GF-D8 (cell line): ENCODE measurements around the gene ABO.
"Not testable (repeated sequence)": the region's sequence is repeated elsewhere in the genome, so short reads cannot be mapped to it uniquely, and the experiment has no call there.

Experiments used
- DNase-seq: peaks from one replicate; lab custom pipeline; 2025; lab: John Stamatoyannopoulos, UW

The ABO gene

DNA sequence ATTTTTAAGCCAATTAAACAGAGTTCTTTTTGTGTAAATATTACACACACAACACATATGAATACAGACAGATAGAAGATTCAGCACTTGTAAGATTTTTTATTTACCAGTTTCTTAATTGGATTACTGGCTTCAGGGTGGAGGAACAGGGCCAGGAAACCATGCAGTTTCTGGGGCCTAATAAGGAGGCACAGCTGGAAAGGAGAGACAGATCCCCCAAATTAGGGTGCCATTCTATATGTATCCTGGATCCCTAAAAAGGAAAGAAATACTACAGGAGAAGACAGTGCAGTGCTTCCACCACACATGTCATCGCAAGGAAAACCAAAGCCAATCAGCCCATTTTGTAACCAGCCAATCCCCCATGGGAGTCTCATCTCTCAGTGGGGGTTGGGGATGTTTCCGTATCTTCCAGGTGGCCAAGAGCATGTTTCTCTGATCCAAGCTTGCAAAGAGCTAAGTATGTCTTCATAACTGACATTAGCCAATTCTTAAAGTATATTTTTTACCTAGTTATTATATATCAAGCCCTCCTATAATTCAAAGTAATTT, 15.8 kb upstream of the ABO start:
- DNase-seq = no peak

DNA sequence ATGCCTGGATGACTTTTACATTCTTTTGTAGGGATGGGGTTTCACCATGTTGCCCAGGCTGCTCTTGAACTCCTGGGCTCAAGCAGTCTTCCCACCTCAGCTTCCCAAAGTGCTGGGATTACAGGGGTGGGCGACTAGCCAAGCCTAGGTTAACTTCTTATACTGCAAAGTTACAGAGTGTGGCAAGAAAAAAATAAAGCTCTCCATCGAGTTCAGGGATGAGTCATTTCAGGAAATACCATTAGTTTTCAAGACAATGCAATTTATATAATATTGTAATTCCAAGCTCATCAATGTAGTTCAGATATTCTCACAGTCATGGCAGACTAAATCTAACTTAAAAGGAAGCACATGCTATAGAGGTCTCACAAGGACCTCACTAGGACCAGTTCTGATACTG, 11.5 kb upstream of the ABO start:
- no peak for DNase-seq

DNA sequence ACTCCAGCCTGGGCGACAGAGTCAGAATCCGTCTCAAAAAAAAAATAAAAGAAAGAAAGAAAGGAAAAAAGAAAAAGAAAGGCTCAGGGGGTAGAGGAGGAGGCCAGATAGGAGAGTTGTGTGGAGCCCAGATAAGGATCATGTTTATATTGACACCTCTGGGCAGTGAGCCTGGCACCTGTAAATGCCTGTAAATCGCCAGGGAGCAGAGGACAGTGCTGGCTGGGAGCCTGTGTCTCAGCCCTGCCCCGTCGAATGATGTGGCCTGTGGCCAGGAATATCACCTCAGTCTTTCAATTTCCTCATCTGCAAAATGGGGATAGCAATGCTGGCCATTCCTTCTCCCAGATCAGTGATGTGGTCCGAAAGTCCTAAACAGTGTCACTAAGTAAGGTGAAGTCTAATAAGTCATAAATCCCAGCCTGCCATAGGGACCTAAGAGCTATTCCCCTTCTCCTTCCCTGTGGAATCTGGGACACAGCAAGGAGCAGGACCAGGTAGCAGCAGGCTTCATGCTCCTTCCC, 10.3 kb upstream of the ABO start:
- DNase-seq = no peak

DNA sequence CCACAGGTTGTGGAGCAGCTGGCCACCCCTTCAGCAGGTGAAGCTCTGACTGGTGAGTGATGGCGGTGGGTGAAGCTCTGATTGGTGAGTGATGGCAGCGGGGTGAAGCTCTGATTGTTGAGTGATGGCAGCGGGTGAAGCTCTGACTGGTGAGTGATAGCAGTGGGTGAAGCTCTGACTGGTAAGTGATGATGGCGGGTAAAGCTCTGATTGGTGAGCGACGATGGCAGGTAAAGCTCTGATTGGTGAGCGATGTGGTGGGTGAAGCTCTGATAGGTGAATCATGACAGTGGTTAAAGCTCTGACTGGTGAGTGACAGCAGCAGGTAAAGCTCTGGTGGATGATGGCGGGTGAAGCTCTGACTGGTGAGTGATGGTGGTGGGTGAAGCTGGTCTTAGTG, 9.4 kb upstream of the ABO start:
- DNase-seq = no peak

DNA sequence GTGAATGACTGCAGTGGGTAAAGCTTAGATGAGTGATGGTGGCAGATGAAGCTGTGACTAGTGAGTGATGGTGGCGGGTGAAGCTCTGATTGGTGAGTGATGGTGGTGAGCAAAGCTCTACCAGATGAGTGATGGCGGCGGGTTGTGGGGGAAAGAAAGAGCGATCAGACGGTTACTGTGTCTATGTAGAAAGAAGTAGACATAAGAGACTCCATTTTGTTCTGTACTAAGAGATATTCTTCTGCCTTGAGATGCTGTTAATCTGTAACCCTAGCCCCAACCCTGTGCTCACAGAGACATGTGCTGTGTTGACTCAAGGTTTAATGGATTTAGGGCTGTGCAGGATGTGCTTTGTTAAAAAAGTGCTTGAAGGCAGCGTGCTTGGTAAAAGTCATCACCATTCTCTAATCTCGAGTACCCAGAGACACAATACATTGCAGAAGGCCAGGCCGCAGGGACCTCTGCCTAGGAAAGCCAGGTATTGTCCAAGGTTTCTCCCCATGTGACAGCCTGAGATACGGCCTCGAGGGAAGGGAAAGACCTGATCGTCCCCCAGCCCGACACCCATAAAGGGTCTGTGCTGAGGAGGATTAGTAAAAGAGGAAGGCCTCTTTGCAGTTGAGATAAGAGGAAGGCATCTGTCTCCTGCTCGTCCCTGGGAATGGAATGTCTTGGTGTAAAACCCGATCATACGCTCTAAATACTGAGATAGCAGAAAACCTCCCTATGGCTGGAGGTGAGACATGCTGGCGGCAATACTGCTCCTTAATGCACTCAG, 8.4 kb upstream of the ABO start:
- not testable (repeated sequence) for DNase-seq

DNA sequence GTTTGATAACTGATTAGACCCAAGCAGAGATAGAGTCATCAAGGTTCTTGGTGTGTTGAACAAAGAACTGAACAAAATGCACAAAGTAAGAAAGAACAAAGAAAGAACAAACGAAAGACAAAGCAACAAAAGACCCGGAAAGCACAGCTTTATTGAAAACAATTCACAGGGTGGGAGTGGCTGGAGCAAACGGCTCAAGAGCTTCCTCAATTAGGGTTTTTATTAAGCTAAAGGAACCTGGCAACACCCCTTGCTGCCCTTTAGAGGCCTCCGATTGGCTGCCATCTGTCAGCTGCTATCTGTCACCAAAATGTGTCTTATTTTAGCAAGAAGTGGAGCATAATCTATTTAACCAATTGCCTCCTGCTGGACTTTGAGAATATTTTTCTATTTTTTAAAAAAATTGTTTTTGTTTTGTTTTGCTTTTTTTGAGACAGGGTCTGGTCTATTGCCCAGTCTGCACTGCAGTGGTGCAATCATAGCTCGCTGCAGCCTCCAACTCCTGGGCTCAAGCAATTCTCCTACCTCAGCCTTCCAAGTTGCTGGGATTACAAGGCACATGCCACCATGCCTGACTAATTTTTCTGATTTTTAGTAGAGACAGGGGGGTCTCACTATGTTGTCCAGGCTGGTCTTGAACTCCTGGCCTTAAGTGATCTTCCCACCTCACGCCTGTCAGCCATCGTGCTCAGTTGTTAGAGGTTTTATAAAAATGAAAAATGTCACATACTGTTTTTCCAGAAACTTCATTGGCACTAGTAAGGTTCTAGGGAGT, 7.7 kb upstream of the ABO start:
- DNase-seq = no peak

DNA sequence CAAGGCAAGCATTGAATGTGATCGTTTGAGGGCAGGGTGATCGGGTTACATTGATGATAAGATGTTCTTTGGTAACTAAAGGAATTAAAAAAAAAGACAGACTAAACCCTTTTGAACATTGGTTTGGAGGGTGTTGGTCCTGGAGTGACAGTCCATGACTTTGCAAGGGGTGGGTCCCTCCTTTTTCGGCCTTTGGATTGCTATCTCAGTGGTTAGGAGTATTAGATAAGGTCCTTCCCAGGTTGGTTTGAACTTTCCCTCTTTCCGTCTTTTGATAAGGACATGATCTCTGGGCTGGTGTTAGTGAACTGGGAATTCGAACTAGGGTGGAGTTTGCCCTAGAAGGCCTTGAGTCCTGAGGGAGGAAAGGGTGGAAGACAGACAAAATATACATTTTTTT, 5.4 kb upstream of the ABO start:
- DNase-seq = no peak

DNA sequence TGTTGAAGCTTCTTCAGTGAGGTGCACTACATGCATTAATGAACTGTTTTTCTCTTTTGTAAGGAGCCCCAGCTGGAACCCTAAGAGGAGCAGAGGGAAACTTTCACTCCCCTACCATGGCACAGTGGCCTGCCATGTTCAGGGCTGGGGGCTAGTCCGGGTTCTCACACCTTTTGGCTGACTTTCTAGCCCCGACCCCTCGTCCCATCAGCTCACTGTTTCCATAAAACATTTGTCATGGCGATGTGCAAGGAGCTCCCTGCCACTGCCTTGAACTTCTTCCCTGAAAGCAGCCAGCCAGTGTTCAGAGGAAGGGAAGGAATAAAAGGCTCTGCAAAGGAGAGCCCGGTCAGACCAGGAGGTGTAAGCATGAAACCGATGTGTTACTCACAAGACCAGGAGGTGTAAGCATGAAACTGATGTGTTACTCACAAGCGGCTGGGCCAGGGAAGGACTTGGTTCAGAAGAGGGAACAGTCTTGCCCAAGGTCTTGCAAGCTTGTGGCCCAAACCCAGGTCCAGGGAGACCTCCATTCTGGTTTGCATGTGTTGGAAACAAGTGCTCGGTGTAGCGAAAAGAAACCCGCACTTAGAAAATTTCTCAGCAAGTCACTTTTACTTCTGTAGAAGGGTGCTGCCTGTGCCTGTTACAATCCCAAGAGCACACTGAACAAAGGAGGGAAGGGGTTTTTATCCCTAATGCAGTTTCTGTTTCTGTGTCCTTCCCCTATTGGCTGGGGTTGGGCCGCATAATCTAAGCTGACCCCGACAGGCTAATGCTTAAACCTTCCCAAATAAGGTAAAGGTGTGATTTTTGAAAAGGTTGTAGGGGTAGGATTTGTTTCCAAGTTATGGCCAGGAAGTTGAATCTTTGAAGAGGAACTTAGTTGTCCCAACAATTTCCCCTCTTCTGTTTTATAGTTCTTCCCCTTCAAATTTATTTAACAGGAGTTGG, 3.4 kb upstream of the ABO start:
- DNase-seq = no peak

DNA sequence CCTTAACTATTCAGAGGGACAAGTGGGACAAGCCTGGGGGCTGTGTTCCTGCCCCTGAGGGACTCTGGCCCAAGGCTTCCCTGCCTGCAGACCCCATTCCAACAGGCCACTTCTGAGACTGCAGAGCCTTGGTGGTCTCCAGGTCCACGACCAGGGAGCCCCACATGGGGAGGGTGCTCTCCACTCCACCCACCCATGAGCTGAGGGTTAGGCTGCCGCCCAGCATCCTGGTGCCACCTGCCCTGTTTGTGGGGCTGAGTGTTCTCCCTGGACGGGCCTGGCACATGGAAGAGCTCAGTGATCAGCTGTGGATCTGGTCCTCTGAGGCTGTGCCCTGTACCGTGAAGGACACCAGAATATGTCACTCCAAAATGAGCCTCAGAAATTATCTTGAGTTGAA, 2.5 kb upstream of the ABO start:
- DNase-seq = no peak

DNA sequence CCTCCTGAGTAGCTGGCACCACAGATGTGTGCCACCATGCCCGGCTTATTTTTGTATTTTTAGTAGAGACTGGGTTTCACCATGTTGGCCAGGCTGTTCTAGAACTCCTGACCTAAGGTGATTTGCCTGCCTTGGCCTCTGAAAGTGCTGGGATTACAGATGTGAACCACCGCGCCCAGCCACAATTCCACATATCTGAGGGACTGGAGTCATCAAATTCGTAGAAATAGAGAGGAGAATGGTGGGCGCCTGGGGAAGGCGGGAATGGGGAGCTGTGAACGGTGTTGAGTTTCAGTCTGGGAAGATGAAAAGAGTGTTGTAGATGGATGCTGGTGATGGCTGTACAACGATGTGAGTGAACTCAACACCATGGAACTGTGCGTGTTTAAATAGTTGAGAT, 1.9 kb upstream of the ABO start:
- DNase-seq = no peak

DNA sequence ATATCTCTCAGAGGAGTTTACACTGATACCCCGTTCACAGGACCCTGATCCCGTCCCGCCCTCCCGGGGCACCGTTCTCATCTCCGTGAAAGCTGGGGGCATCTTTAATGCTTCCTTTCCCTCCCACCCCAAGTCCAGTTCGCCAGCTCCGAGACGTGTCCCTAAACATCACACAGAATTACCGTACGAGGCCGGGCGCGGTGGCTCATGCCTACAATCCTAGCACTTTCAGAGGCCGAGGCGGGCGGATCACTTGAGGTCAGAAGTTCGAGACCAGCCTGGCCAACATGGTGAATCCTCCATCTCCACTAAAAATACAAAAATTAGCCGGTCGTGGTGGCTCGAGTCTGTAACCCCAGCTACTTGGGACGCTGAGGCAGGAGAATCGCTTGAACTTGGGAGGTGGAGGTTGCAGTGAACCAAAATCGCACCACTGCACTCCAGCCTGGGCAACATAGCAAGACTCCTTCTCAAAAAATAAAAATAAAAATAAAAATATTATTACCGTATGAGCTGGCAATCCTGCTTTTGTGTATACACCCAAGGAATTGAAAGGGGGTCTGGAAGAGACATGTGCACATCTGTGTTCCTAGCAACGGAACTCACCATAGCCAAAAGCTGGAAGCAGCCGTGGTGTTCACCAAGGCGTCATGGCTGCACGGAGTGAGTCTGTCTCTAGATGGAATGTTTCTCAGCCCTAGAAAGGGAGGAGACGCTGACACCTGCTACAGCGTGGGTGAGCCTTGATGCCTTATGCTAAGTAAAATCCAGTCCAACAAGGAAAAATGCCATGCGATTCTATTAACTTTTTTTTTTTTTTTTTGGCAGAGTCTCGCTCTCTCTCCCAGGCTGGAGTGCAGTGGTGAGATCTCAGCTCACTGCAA, 1.2 kb upstream of the ABO start:
- DNase-seq = no peak

DNA sequence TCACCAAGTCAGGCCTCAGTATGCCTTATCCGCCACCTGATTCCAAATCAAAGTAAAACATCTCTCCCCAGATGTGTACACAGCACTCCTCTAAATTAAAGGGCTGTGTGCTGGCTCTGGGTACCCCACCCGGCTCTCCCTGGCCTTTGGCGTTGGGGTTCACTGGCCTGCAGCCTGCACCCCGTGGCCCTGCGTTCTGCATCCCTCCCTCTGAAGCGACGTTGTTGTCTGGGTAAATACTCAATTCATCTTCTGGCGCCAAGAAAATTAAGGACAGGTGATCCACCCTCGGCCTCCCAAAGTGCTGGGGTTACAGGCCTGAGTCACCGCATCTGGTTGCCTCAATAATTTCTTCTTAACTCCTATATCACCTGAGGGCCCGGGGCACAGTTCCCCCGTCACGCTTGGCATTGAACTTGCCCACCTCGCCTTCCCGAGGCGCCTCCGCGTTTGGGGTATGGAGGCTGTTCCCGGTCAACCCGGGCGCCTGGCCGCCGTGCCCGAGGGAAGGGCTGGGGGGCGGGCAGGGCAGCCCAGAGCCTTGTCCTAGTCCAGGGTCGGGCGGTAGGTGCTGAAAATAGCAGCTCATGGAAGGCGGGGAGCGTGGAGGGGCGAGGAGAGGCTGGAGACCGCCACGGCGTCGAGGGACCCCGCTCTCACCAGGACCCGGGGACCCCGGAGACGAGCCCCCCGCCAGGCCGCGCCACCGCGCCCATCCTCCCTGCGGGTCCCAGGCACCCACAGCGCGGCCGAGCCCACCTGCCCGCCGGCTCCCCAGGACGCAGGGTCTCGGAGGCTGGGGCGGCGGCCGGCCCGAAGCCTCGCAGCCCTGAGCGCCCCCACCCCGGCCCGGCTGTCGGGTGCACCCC, 531 bp downstream of the ABO start:
- no peak for DNase-seq

DNA sequence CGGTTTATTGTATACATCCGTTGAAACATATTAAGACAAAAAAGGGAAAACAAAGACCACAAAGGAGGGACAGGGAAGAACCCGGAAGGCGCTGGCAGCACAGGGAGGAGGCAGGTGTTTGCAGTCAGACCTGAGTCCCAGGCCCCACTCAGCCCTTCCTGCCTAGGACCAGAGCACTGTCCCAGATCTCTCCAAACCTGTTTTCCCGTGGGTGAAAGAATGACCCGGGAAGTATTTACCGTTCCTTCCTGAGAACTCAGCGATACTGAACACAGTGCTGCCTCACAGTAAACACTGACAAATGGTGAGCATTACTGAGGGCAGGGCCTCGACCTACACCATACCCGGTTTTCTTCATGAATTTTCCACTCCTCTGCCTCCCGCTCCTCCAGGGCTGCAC, 1.2 kb downstream of the ABO start:
- no peak for DNase-seq

DNA sequence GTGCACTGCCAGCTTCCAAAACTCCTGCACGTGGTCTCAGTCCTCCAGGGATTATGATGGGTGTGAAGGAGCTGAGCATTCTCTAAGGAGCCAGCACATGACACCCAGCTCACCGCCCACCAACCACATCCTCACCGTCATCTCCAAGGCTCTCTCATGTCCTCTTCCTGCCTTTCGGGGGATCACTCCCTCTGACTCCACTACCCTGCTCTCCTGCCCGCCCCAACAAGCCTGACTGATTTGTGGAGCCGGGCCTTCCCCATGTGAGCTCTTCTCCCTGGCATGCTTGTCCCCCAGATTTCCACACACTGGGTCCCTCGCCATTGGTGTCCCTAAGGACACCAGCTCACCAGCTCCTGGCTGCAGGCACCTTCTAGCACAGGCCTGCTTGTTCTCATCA, 1.9 kb downstream of the ABO start:
- DNase-seq = no peak

DNA sequence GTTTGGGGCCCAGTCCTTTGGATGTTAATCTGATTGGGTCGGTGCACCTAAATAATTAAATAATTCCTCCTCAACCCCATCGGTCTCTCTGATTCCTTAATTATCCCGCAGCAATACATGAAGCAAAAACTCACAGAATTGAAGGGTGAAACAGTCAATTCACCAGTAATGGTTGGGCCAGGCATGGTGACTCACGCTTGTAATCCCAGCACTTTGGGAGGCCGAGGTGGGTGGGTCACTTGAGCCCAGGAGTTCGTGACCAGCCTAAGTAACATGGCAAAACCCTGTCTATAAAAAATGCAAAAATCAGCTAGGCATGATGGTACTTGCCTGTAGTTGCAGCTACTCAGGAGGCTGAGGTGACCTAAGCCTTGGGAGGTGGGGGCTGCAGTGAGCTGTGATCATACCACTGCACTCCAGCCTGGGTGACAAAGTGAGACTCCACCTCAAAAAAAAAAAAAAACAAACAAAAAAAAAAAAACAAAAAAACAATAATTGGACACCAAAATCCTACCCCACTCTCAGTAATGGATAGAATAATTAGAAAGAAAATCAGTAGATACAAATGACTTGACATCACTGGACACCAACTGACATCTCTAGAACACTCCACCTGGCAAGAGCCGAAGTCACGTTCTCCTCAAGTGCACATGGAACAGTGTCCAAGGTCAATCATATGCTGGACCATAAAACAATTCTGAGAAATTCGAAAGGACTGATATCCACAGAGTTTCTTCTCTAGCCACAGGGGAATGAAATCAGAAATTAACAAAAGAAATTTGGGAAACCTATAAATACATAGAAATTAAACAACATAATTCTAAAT, 5.3 kb downstream of the ABO start:
- DNase-seq = no peak

DNA sequence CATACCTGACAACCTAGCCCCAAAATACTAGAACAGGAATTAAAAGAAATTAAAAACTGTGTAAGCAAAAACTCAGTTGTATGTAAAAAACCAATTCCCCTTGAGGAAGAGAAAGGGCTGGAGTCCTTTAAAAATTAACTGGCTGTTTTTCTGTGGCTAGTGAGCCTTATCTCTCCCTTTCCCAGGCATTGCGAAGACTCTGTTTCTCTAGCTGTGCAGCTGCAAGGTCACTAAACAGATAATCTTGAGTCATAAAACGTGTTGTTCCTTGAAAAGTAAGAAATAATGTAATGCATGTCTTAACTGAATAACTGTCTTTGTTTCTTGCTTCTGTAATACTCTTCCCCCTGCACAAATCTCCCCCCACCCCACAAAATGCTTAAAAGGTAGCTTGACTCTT, 5.9 kb downstream of the ABO start:
- not testable (repeated sequence) for DNase-seq

DNA sequence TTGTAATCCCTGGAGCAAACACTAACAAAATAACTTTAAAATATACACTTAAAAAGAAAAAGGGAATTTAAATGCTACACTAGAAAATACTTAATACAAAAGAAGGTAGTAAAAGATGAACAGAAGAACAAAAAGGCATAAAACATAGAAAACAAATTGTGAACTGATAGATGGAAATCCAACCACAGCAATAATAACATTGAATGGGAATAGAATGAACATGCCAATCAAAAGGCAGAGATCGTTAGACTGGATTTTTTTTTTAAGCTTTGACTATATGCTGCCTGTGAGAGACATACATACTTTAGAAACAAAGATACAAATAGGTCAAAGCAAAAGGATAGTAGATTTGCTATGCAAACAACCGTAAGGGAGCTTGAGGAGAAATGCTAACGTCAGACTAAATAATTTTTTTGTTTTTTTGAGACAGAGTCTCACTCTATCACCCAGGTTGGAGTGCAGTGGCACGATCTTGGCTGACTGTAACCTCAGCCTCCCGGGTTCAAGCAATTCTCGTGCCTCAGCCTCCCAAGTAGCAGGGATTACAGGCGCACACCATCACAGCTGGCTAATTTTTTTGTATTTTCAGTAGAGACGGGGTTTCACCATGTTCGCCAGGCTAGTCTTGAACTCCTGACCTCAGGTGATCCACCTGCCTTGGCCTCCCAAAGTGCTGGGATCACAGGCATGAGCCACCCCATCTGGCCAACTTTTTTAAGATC, 6.5 kb downstream of the ABO start:
- DNase-seq = no peak

DNA sequence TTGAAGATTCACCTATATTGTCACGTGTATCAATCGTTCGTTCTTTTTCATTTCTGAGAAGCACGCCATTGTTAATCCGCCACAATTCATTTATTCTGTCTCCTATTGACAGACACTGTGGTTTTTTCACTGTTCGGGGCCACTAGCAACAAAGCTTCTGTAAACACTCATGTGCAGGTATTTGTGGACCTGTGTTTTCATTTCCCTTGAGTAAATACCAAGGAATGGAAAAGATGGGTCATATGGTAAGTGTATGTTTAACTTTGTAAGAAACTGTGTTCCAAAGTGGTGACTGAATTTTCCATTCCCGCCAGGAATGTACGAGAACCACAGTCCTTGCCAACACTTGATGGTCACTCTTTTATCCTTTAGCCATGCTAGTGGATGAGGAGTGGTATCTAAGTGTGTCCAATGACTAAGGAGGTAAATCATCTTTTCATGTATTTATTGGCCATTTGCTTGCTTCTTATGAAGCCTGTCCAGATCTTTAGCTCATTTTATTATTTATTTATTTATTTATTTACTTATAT, 10.7 kb downstream of the ABO start:
- DNase-seq = no peak
